ENCODE data around the gene CHCHD1. TPM values are rescaled to one million over a fixed set of nuclear protein-coding genes. Genes with fewer than 3 reads are reported as not detected.
A peak's percentile ranks its signal among the peaks of the same experiment; 100 is the strongest.
"Not testable (repeated sequence)": the region's sequence is repeated elsewhere in the genome, so short reads cannot be mapped to it uniquely, and the experiment has no call there.

Gene CHCHD1
- total and polyA plus RNA-seq, 2 experiments from 2014 or later = 40.6 to 187 TPM

DNA sequence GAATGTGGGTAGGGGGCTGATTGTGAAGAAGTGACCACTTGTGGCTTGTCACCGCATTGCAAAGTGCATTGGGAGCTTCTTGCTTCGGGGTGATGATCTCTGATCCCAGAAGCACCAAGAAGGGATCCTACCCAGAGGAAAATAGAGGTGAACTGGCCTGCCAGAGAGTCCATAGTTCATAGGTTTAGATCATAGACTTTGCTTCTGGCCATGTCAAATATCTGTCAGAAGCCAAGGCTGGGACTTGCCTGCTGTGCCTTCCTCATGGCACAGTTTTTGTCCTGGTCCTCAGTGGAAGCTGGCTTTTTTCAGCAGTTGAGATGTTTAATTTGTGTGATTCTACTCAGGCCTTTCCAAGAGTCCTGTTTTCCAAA is 4.7 kb downstream of the CHCHD1 start:
- H3K4me1 ChIP-seq (ENCODE audit: insufficient read depth) = peaks cover 6% of the 10 kb centered on the region; the same call in 1 of the 2 replicates
- H3F3A ChIP-seq (replicated peaks; ENCODE audit: low read depth) = peaks cover 10% of the 10 kb centered on the region; the same call in 1 of the 2 replicates
- H3K27me3 ChIP-seq (ENCODE audit: insufficient read depth) = no peaks in the 10 kb centered on the region
- H3K36me3 ChIP-seq (ENCODE audit: insufficient read depth) = no peaks in the 10 kb centered on the region; the same call in 1 of the 2 replicates
- Mint-ChIP-seq H3K9me3 (no peaks in the 10 kb centered on the region), H3K27ac (peak overlapping the region; percentile 54; the same call in 1 of the 2 replicates), H3K27me3 (ENCODE audit: insufficient read depth, low read depth, poor library complexity) (peaks cover 22% of the 10 kb centered on the region), H3K36me3 (ENCODE audit: low read depth) (peaks cover 20% of the 10 kb centered on the region), H3K4me3 (peak overlapping the region; percentile 100), H3K4me1 (peaks cover 19% of the 10 kb centered on the region)
- peaks cover 19% of the 10 kb centered on the region for H4K20me1 ChIP-seq (replicated peaks; ENCODE audit: insufficient read depth)
- TF ChIP-seq CREB1 (CRISPR knock-in tag; IDR thresholded peaks at IDR 0.05; ENCODE audit: low read depth) = no peak
- TF ChIP-seq, protein P1, sequence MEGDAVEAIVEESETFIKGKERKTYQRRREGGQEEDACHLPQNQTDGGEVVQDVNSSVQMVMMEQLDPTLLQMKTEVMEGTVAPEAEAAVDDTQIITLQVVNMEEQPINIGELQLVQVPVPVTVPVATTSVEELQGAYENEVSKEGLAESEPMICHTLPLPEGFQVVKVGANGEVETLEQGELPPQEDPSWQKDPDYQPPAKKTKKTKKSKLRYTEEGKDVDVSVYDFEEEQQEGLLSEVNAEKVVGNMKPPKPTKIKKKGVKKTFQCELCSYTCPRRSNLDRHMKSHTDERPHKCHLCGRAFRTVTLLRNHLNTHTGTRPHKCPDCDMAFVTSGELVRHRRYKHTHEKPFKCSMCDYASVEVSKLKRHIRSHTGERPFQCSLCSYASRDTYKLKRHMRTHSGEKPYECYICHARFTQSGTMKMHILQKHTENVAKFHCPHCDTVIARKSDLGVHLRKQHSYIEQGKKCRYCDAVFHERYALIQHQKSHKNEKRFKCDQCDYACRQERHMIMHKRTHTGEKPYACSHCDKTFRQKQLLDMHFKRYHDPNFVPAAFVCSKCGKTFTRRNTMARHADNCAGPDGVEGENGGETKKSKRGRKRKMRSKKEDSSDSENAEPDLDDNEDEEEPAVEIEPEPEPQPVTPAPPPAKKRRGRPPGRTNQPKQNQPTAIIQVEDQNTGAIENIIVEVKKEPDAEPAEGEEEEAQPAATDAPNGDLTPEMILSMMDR (conservative IDR thresholded peaks at IDR 0.05; ENCODE audit: low read depth in 2 of 2) = no peak
- TF ChIP-seq EZH2phosphoT487 (IDR thresholded peaks at IDR 0.05; ENCODE audit: unreplicated experiment) = no peak
- TF ChIP-seq, protein P2, sequence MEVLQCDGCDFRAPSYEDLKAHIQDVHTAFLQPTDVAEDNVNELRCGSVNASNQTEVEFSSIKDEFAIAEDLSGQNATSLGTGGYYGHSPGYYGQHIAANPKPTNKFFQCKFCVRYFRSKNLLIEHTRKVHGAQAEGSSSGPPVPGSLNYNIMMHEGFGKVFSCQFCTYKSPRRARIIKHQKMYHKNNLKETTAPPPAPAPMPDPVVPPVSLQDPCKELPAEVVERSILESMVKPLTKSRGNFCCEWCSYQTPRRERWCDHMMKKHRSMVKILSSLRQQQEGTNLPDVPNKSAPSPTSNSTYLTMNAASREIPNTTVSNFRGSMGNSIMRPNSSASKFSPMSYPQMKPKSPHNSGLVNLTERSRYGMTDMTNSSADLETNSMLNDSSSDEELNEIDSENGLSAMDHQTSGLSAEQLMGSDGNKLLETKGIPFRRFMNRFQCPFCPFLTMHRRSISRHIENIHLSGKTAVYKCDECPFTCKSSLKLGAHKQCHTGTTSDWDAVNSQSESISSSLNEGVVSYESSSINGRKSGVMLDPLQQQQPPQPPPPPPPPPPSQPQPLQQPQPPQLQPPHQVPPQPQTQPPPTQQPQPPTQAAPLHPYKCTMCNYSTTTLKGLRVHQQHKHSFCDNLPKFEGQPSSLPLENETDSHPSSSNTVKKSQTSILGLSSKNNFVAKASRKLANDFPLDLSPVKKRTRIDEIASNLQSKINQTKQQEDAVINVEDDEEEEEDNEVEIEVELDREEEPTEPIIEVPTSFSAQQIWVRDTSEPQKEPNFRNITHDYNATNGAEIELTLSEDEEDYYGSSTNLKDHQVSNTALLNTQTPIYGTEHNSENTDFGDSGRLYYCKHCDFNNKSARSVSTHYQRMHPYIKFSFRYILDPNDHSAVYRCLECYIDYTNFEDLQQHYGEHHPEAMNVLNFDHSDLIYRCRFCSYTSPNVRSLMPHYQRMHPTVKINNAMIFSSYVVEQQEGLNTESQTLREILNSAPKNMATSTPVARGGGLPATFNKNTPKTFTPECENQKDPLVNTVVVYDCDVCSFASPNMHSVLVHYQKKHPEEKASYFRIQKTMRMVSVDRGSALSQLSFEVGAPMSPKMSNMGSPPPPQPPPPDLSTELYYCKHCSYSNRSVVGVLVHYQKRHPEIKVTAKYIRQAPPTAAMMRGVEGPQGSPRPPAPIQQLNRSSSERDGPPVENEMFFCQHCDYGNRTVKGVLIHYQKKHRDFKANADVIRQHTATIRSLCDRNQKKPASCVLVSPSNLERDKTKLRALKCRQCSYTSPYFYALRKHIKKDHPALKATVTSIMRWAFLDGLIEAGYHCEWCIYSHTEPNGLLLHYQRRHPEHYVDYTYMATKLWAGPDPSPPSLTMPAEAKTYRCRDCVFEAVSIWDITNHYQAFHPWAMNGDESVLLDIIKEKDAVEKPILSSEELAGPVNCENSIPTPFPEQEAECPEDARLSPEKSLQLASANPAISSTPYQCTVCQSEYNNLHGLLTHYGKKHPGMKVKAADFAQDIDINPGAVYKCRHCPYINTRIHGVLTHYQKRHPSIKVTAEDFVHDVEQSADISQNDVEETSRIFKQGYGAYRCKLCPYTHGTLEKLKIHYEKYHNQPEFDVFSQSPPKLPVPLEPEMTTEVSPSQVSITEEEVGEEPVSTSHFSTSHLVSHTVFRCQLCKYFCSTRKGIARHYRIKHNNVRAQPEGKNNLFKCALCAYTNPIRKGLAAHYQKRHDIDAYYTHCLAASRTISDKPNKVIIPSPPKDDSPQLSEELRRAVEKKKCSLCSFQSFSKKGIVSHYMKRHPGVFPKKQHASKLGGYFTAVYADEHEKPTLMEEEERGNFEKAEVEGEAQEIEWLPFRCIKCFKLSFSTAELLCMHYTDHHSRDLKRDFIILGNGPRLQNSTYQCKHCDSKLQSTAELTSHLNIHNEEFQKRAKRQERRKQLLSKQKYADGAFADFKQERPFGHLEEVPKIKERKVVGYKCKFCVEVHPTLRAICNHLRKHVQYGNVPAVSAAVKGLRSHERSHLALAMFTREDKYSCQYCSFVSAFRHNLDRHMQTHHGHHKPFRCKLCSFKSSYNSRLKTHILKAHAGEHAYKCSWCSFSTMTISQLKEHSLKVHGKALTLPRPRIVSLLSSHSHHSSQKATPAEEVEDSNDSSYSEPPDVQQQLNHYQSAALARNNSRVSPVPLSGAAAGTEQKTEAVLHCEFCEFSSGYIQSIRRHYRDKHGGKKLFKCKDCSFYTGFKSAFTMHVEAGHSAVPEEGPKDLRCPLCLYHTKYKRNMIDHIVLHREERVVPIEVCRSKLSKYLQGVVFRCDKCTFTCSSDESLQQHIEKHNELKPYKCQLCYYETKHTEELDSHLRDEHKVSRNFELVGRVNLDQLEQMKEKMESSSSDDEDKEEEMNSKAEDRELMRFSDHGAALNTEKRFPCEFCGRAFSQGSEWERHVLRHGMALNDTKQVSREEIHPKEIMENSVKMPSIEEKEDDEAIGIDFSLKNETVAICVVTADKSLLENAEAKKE (CRISPR knock-in tag; IDR thresholded peaks at IDR 0.05) = no peak
- TF ChIP-seq JUNB (IDR thresholded peaks at IDR 0.05; ENCODE audit: unreplicated experiment) = no peak
- no peak overlapping the region for H2AFZ ChIP-seq
- H3K79me2 ChIP-seq (replicated peaks; ENCODE audit: insufficient read depth) = peaks cover 41% of the 10 kb centered on the region
- no peak overlapping the region for H3K27ac ChIP-seq (ENCODE audit: low read depth)
- ATAC-seq (no peak; the same call in 2 of the 3 replicates), DNase-seq (ENCODE audit: low spot score) (no peak)
- H3K9me2 ChIP-seq (ENCODE audit: insufficient read depth) = no peaks in the 10 kb centered on the region
- peak overlapping the region; percentile 57 for H3K4me3 ChIP-seq
- H3K4me2 ChIP-seq = peak overlapping the region; percentile 99

DNA sequence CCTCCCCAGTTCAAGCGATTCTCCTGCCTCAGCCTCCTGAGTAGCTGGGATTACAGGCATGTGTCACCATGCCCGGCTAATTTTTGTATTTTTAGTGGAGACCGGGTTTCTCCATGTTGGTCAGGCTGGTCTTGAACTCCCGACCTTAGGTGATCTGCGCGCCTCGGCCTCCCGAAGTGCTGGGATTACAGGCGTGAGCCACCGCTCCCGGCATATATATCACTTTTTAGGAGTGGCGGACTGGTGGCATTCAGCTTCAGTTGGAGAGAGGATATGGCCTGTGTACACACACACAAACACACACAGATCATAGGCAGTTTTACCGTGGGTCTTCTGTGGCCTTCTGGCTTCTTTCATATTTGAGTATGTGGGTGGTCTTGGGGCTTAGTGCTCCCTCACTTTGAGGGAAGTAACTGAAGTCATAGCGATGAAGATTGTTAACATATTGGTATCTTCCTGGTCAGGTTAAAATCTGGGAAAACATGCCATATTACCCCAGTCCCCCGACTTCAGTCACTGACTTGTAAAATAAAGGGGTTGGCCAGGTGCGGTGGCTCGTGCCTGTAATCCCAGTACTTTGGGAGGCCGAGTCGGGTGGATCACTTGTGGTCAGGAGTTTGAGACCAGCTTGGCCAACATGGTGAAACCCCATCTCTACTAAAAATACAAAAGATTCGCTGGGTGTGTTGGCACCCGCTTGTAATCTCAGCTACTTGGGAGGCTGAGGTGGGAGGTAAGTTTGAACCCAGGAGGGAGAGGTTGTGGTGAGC is 5.4 kb downstream of the CHCHD1 start:
- H3K4me1 ChIP-seq (ENCODE audit: insufficient read depth); DNase-seq (ENCODE audit: low spot score); H3K9me2 ChIP-seq (ENCODE audit: insufficient read depth); H3K27ac Mint-ChIP-seq; H3K27me3 ChIP-seq (ENCODE audit: insufficient read depth); ATAC-seq; H3K36me3 ChIP-seq (ENCODE audit: insufficient read depth); H3K27ac ChIP-seq (ENCODE audit: low read depth); H3K9me3 Mint-ChIP-seq; H2AFZ ChIP-seq: not testable (repeated sequence)
- peak overlapping the region; percentile 100 for H3K4me3 Mint-ChIP-seq
- H3K4me1 Mint-ChIP-seq = peaks cover 19% of the 10 kb centered on the region
- Histone ChIP-seq H3K4me2 (peak overlapping the region; percentile 99), H3F3A (replicated peaks; ENCODE audit: low read depth) (peaks cover 10% of the 10 kb centered on the region; the same call in 1 of the 2 replicates), H3K79me2 (replicated peaks; ENCODE audit: insufficient read depth) (peaks cover 36% of the 10 kb centered on the region), H4K20me1 (replicated peaks; ENCODE audit: insufficient read depth) (peaks cover 19% of the 10 kb centered on the region), H3K4me3 (peak overlapping the region; percentile 57; the same call in 1 of the 2 replicates)
- H3K27me3 Mint-ChIP-seq (ENCODE audit: insufficient read depth, low read depth, poor library complexity) = peaks cover 22% of the 10 kb centered on the region
- peaks cover 22% of the 10 kb centered on the region for H3K36me3 Mint-ChIP-seq (ENCODE audit: low read depth)
